Heart right ventricle (tissue), 16 donors: Measurements from ENCODE around the gene KCNK13. TPM values are rescaled to one million over a fixed set of nuclear protein-coding genes. Genes with fewer than 3 reads are reported as not detected.

ENCODE experiments used
- ATAC-seq, 8 donors: fragments of 200-7000 bp; cut with Tn5 transposase; one replicate each; pipeline ENCODE4 v1.9.1; 2020; ENCODE audit warnings: mild to moderate bottlenecking in 8 of 8, moderate library complexity in 8 of 8, moderate number of reproducible peaks in 1 of 8
- DNase-seq, 2 donors: peaks; one replicate each; pipeline ENCODE4 v3.0.0-alpha.2; 2020
- H3K27ac ChIP-seq, 10 donors: fragments of 200-600 bp; sonication (generic) in 2 of 10; one replicate each; pipeline versions ENCODE4 v1.5.0 to v1.8.0; 2020 to 2022; ENCODE audit warnings: mild to moderate bottlenecking in 3 of 10
- H3K27me3 ChIP-seq, 7 donors: fragments of 200-600 bp; one replicate each; pipeline ENCODE4 v1.8.0; 2021 to 2022; ENCODE audit warnings: mild to moderate bottlenecking in 2 of 7
- H3K36me3 ChIP-seq, 9 donors: fragments of 200-600 bp; sonication (generic) in 1 of 9; one replicate each; pipeline versions ENCODE4 v1.5.0 to v1.8.0; 2020 to 2022; ENCODE audit warnings: mild to moderate bottlenecking in 2 of 9
- H3K4me1 ChIP-seq, 9 donors: fragments of 200-600 bp; sonication (generic) in 1 of 9; one replicate each; pipeline versions ENCODE4 v1.5.0 to v1.8.0; 2020 to 2022; ENCODE audit warnings: mild to moderate bottlenecking in 4 of 9
- H3K4me3 ChIP-seq, 10 donors: fragments of 200-600 bp; sonication (generic) in 2 of 10; one replicate each; pipeline versions ENCODE4 v1.5.0 to v1.8.0; 2020 to 2022; ENCODE audit warnings: mild to moderate bottlenecking in 7 of 10, moderate library complexity in 2 of 10
- H3K9me3 ChIP-seq, 11 donors: fragments of 200-600 bp in 10 of 11; sonication (generic) in 2 of 11; one replicate each; pipeline versions ENCODE4 v1.5.0 to v1.8.0; 2013 to 2022; ENCODE audit warnings: mild to moderate bottlenecking in 2 of 11, control low read depth in 1 of 11, moderate library complexity in 1 of 11
- CTCF ChIP-seq, 9 donors: fragments of 200-600 bp; sonication (generic) in 2 of 9; IDR thresholded peaks; one replicate each; pipeline versions ENCODE4 v1.5.0 to v1.8.0; 2021 to 2022; ENCODE audit warnings: antibody characterized with exemption in 9 of 9, mild to moderate bottlenecking in 5 of 9, moderate library complexity in 1 of 9
- WGBS, 2 donors: extraction: QIAGEN DNeasy Blood & Tissue Kit; methylation state at CpG; one replicate each; pipeline ENCODE4 v1.1.7; 2013; ENCODE audit warnings: inconsistent platforms in 1 of 2; 5-methylcytosine and 5-hydroxymethylcytosine counted together
- intact Hi-C, 10 donors: fragments of 100-400 bp; cut with DNase I; formaldehyde crosslinking; loops; one replicate each; pipeline versions ENCODE4 v1.11.1 to v1.14.2; 2022
- polyA plus RNA-seq, 2 donors: library from polyadenylated mRNA; stranded (reverse); fragments of 200-250 nt; gene quantifications; one replicate each; pipeline ENCODE4 v1.2.3, GENCODE V29; 2013
- total RNA-seq, 10 donors: library from RNA; stranded (reverse); fragmentation: NEBNext Ultra II Directional in 3 of 10; extraction: Animal tissue kit (Norgen Biotek cat#: 25700) in 3 of 10; gene quantifications; one replicate each; pipeline versions ENCODE4 v1.2.1 to v1.2.4, GENCODE V29; 2021 to 2023
- donor health status: Arrhythmogenic right ventricular cardiomyopathy.
- donor health status: ischemic (EF 13 %, LVEDD 7.1; RV severe dilation, severe dysfunction).
- donor health status: healthy with polysubstance abuse.
- donor health status: DM: no; HTN: yes; CAD: no.
- donor health status: DM: no; HTN: no; CAD: no.
- donor health status: ischemic (EF 25% LVEDD 6.9; RV normal size, moderate dysfunction).
- donor health status: ischemic (EF 25% LVEDD 5.7; RV mildly dilated, moderate dysfunction).
- donor health status: healthy.
- donor health status: DM: yes; HTN: yes; CAD: no.
- donor health status: Ischemic cardiomyopathy.
- donor health status: ischemic (EF 35%, LVEDD 5.7; RV mildly dilated, moderate dysfunction).
- donor health status: nonischemic (EF 11% LVEDD 7.7; RV severe dilation, severe dysfunction).
- donor health status: DM: yes; HTN: yes; CAD: no.
- donor health status: PGD.
- donor health status: ischemic (EF 29% LVEDD 5.4; RV normal size, mild dysfunction).
- donor health status: nonischemic (EF 23%, LVEDD 6.1; RV moderate dilation, normal function).

The KCNK13 gene
- total and polyA plus RNA-seq, 12 donors: 0.15 to 9.6 (median 1.0) TPM

GRCh38 chr14:90105756-90106155 is 44.0 kb downstream of the KCNK13 start:
- Histone ChIP-seq H3K4me1 (no peaks in the 10 kb centered on the region), H3K36me3 (no peaks in the 10 kb centered on the region), H3K4me3 (no peak overlapping the region), H3K9me3 (no peaks in the 10 kb centered on the region), H3K27ac (no peak overlapping the region), H3K27me3 (peaks cover 0 to 8% (median 0%) of the 10 kb centered on the region in 7 donors)
- 47 to 48% methylated on average over 4 of the region's 4 CpGs for WGBS, 2 donors
- DNase-seq (peak in 1 of 2 donors; percentile 44), ATAC-seq (no peak)
- no peak for TF ChIP-seq CTCF (IDR thresholded peaks at IDR 0.05)
- intact Hi-C loops: no loop called here

GRCh38 chr14:90107789-90108188 is 46.0 kb downstream of the KCNK13 start:
- intact Hi-C loops: no loop called here
- no peak overlapping the region for H3K4me3 ChIP-seq
- no peaks in the 10 kb centered on the region for H3K9me3 ChIP-seq
- ATAC-seq: no peak
- H3K36me3 ChIP-seq: no peaks in the 10 kb centered on the region
- peaks cover 0 to 16% (median 0%) of the 10 kb centered on the region in 7 donors for H3K27me3 ChIP-seq
- 80 to 86% methylated on average over 6 of the region's 6 CpGs for WGBS, 2 donors
- H3K4me1 ChIP-seq: no peaks in the 10 kb centered on the region
- no peak for TF ChIP-seq CTCF (IDR thresholded peaks at IDR 0.05)
- DNase-seq: no peak
- H3K27ac ChIP-seq: no peak overlapping the region

GRCh38 chr14:90109858-90110257 is 48.1 kb downstream of the KCNK13 start:
- ATAC-seq (no peak), DNase-seq (no peak)
- no peaks in the 10 kb centered on the region for H3K36me3 ChIP-seq
- no peak overlapping the region for H3K27ac ChIP-seq
- intact Hi-C loops: loop anchor here in 1 of 10 donors (10.0 kb wide), 1 partner anchor 125 kb away; no protein-coding TSS in a partner anchor
- H3K4me3 ChIP-seq: no peak overlapping the region
- peak in 2 of 9 donors; percentile 14 to 19 for TF ChIP-seq CTCF (IDR thresholded peaks at IDR 0.05)
- no peaks in the 10 kb centered on the region for H3K4me1 ChIP-seq
- H3K9me3 ChIP-seq: no peaks in the 10 kb centered on the region
- peaks cover 0 to 23% (median 0%) of the 10 kb centered on the region in 7 donors for H3K27me3 ChIP-seq
- 78 to 79% methylated on average over 10 of the region's 10 CpGs for WGBS, 2 donors

GRCh38 chr14:90111895-90112534 is 50.2 kb downstream of the KCNK13 start:
- Histone ChIP-seq H3K9me3 (no peaks in the 10 kb centered on the region), H3K27me3 (peaks cover 0 to 27% (median 0%) of the 10 kb centered on the region in 7 donors), H3K27ac (no peak overlapping the region), H3K36me3 (no peaks in the 10 kb centered on the region), H3K4me1 (no peaks in the 10 kb centered on the region), H3K4me3 (no peak overlapping the region)
- DNase-seq (no peak), ATAC-seq (no peak)
- WGBS, 2 donors: 68 to 69% methylated on average over 12 of the region's 12 CpGs
- intact Hi-C loops: loop anchor here in 2 of 10 donors (2.0 to 10.0 kb wide), 2 partner anchors 21 to 123 kb away; no protein-coding TSS in a partner anchor
- TF ChIP-seq CTCF (IDR thresholded peaks at IDR 0.05): no peak
